ENCODE measurements around the gene ADAMTS17. TPM values are rescaled to one million over a fixed set of nuclear protein-coding genes. Genes with fewer than 3 reads are reported as not detected.
A peak's percentile ranks its signal among the peaks of the same experiment; 100 is the strongest.
"Not testable (repeated sequence)": the region's sequence is repeated elsewhere in the genome, so short reads cannot be mapped to it uniquely, and the experiment has no call there.

Gene ADAMTS17
- polyA plus RNA-seq, 2 of the 4 experiments (the other 2 are of a cell fraction): 0.05 TPM; not detected in 1

- ATAC-seq (peak in 1 of 2 experiments; percentile 14; a peak in 1 of 6 replicates), DNase-seq (ENCODE audit: low read depth in 1 of 2, low spot score in 1 of 2) (no peak), FAIRE-seq (no peak)
- Histone ChIP-seq H3K27ac (peak overlapping the region; percentile 3 to 35; a peak in 4 of 6 replicates), H3K4me1 (peaks cover 4% of the 10 kb centered on the region; the same call in 1 of the 3 replicates), H3K4me3 (peak overlapping the region; percentile 54), H3K4me2 (peak overlapping the region; percentile 88), H3K9me3 (no peaks in the 10 kb centered on the region)
- 32% methylated on average over 38 of the region's 95 CpGs for WGBS (ENCODE audit: missing lambda C conversion rate)
- ChIA-PET POLR2A (no interaction called here), CTCF (interaction anchor here (2.0 to 9.8 kb wide), 3 partner anchors 8 to 42 kb away, joined by 31 to 167 read pairs (median 37); no protein-coding TSS in a partner anchor)
- TF ChIP-seq CTCF (IDR thresholded peaks at IDR 0.05): no peak
- TF ChIP-seq RARB (CRISPR knock-in tag; IDR thresholded peaks at IDR 0.05): no peak
Measured at GRCh38 chr15:100341239-100341749, 481 bp downstream of the ADAMTS17 start.

GRCh38 chr15:100340721-100341238 lies 995 bp downstream of the ADAMTS17 start:
- peaks cover 4% of the 10 kb centered on the region; the same call in 1 of the 3 replicates for H3K4me1 ChIP-seq
- no peak overlapping the region for H3K27ac ChIP-seq
- no peaks in the 10 kb centered on the region for H3K9me3 ChIP-seq
- ATAC-seq: no peak
- H3K4me3 ChIP-seq: peak overlapping the region; percentile 54
- ChIA-PET CTCF (interaction anchor here (2.3 to 9.8 kb wide), 3 partner anchors 8 to 42 kb away, joined by 6 to 167 read pairs (median 37); no protein-coding TSS in a partner anchor), POLR2A (no interaction called here)
- TF ChIP-seq HES2 (IDR thresholded peaks at IDR 0.05) (no peak), POLR2A (IDR thresholded peaks at IDR 0.05; ENCODE audit: low read length) (no peak), NFE2L2 (conservative IDR thresholded peaks at IDR 0.05; ENCODE audit: low read length) (no peak), RNF2 (IDR thresholded peaks at IDR 0.05; ENCODE audit: borderline replicate concordance, low read depth) (no peak), MAX (IDR thresholded peaks at IDR 0.05) (no peak), NPAS2 (CRISPR knock-in tag; IDR thresholded peaks at IDR 0.05; ENCODE audit: borderline replicate concordance) (no peak), GATA3 (IDR thresholded peaks at IDR 0.05; ENCODE audit: borderline replicate concordance) (no peak), CBX8 (IDR thresholded peaks at IDR 0.05) (no peak), CHD2 (IDR thresholded peaks at IDR 0.05; ENCODE audit: low read length, partially characterized antibody) (no peak), HOXB13 (CRISPR knock-in tag; IDR thresholded peaks at IDR 0.05; ENCODE audit: low read depth) (no peak), CBX2 (IDR thresholded peaks at IDR 0.05; ENCODE audit: borderline replicate concordance, low read depth) (no peak), JUNB (IDR thresholded peaks at IDR 0.05) (no peak), BHLHE40 (IDR thresholded peaks at IDR 0.05; ENCODE audit: low read depth, low read length) (no peak), HOXB5 (CRISPR knock-in tag; IDR thresholded peaks at IDR 0.05) (no peak), CHD4 (IDR thresholded peaks at IDR 0.05; ENCODE audit: borderline replicate concordance) (no peak), ELK1 (IDR thresholded peaks at IDR 0.05; ENCODE audit: low read depth, low read length) (no peak)
- 68% methylated on average over 18 of the region's 56 CpGs for WGBS (ENCODE audit: missing lambda C conversion rate)
- H3K4me2 ChIP-seq: peak overlapping the region; percentile 88
- FAIRE-seq: no peak
- DNase-seq (ENCODE audit: low read depth in 1 of 2, low spot score in 1 of 2): no peak

GRCh38 chr15:100339999-100340398 lies 1.8 kb downstream of the ADAMTS17 start:
- DNase-seq (ENCODE audit: low read depth in 1 of 2, low spot score in 1 of 2): no peak
- TF ChIP-seq RNF2 (IDR thresholded peaks at IDR 0.05; ENCODE audit: borderline replicate concordance, low read depth): no peak
- TF ChIP-seq RARB (CRISPR knock-in tag; IDR thresholded peaks at IDR 0.05): no peak
- TF ChIP-seq JUN (IDR thresholded peaks at IDR 0.05): no peak
- TF ChIP-seq NR3C1 (IDR thresholded peaks at IDR 0.05): no peak
- no peak for TF ChIP-seq ESRRA (IDR thresholded peaks at IDR 0.05; ENCODE audit: borderline replicate concordance, low read length)
- no peak for TF ChIP-seq CBX8 (IDR thresholded peaks at IDR 0.05)
- TF ChIP-seq KDM1A (IDR thresholded peaks at IDR 0.05; ENCODE audit: low read depth): no peak
- no peak for TF ChIP-seq SMC3 (IDR thresholded peaks at IDR 0.05)
- TF ChIP-seq EP300 (IDR thresholded peaks at IDR 0.05): no peak
- Histone ChIP-seq H3K4me3 (no peak overlapping the region), H3K4me2 (no peak overlapping the region), H3K9me3 (no peaks in the 10 kb centered on the region), H3K27ac (no peak overlapping the region), H3K4me1 (peaks cover 4% of the 10 kb centered on the region; the same call in 1 of the 3 replicates)
- 86% methylated on average over 12 of the region's 12 CpGs for WGBS (ENCODE audit: missing lambda C conversion rate)
- ChIA-PET CTCF (interaction anchor here (1.1 to 9.8 kb wide), 9 partner anchors 9 to 607 kb away, joined by 3 to 167 read pairs (median 6); partner anchors contain the start of gene LYSMD4), POLR2A (no interaction called here)
- ATAC-seq: no peak
- no peak for FAIRE-seq

- H3K4me1 ChIP-seq; ATAC-seq; H3K4me3 ChIP-seq; H3K9me3 ChIP-seq; POLR2A ChIA-PET; FAIRE-seq; DNase-seq (ENCODE audit: low read depth in 1 of 2, low spot score in 1 of 2); H3K4me2 ChIP-seq; H3K27ac ChIP-seq: not testable (repeated sequence)
- CTCF ChIA-PET: interaction anchor here (0.7 to 9.8 kb wide), 12 partner anchors 9 to 606 kb away, joined by 3 to 167 read pairs (median 4); partner anchors contain the start of gene LYSMD4
- WGBS (ENCODE audit: missing lambda C conversion rate): 52% methylated on average over 3 of the region's 7 CpGs
Measured at GRCh38 chr15:100339451-100339850, 2.3 kb downstream of the ADAMTS17 start.

Measured in A549 (cell line).